GM20000 (cell line): ENCODE data around the gene WNT5B.

Experiments
- DNase-seq: peaks from one replicate; pipeline ENCODE4 v3.0.0; 2012; ENCODE audit warnings: low spot score
- CTCF ChIP-seq: IDR thresholded peaks from 2 replicates; pipeline ENCODE4 v1.5.1; 2012; ENCODE audit warnings: mild to moderate bottlenecking, control low read depth; ENCODE audit errors: extremely low read depth, missing control alignments

The WNT5B gene

GRCh38 chr12:1640328-1641234, 11.6 kb downstream of the WNT5B start:
- no peak for DNase-seq
- no peak for TF ChIP-seq CTCF

DNA sequence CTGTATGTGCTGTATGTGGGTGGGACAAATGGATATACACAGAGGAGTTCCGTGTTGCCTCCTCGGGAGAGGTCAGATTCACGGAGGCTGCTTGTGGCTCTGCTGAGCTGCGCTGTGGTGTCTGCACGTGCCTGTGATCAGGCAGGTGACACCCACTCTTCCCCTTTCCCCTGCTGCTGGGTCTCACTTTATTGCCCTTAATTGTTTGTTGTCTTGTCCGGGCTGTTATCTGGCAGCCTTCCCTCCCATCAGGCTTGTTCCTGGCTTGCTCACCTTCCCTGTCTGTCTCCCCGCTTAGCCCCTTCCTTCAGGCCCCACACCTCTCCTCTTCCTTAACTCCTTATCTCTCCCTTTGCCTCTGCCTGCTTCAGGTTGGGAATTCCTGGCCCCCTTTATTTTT, 13.5 kb downstream of the WNT5B start:
- no peak for DNase-seq

GRCh38 chr12:1643043-1643442, 14.0 kb downstream of the WNT5B start:
- no peak for TF ChIP-seq CTCF
- no peak for DNase-seq

More for the DNA sequence above, 13.5 kb downstream of the WNT5B start:
- no peak for TF ChIP-seq CTCF

DNA sequence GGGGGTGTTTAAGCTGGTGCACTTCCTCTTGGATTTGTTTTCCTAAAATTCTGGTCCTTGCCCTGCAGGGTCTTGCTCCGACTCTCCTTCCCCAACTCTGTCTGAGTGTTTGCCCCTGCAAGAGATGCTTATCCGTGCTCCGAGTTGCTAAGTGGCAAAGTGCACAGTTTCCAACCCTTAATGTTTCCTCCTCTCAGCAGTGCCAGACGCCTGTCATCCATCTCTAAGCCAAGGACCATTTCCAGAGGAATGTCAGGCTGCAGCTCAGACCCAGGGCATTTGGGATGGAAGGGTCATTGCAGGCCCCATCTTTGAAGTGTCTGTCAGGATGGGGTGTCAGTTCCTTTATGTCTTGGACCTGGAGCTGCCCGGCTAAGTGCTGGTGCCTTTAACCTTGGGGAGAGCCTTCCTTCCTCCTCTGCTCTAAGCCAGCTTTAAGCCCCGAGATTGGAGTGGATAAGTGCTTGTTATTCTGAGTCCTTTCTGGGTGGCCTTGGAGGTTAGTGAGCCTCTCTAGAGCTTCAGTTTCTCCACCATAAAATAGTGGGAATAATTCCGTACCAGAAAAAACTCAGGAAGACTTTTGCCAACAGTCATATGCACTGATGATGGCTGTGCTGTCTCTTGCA, 15.0 kb downstream of the WNT5B start:
- no peak for TF ChIP-seq CTCF
- DNase-seq = no peak

DNA sequence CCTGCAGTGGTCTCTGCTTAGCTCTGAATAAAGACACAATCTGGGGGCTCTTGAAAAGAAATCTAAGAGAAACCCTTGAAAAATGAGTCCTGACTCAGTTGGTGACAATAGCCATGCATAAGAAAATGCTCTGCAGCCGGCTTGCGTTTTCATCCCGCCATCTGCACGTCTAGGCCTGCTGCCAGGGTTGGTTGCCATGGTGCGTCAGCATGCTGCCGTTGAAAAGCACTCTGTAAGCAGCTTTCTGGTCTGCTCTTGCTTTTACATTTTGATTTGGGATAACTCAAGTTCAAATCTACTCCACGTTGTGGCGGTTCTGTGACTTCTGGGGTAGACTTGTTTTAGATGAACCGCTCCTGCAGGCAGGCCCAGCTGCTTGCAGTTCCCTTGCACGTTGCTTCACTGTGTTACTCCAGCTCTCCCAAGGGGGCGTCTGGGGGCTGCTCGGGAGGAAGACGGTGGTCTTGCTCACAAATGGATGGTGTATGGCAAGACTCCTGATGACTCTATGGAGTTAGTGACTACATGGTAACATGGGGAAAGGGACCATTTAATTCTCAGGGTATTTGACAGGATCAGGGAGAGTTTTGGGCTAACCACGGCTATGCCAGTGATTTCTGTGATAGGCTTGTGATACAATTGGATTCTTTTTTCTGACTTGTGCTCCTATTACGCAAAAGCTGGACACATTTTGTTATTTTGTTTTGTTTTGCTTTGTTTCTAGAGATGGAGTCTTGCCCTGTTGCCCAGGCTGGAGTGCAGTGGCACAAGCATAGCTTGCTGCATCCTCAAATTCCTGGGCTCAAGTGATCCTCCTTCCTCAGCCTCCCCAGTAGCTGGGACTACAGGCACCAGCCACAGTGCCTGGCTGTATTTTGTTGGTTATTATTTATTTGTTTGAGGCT, 15.8 kb downstream of the WNT5B start:
- DNase-seq = no peak
- no peak for TF ChIP-seq CTCF

- DNase-seq = no peak
- TF ChIP-seq CTCF = no peak
These were observed 16.8 kb downstream of the WNT5B start for GRCh38 chr12:1645819-1646218.
